HG03045 (cell line): ENCODE data around the gene TBC1D22A.
"Not testable (repeated sequence)": the region's sequence is repeated elsewhere in the genome, so short reads cannot be mapped to it uniquely, and the experiment has no call there.

Experiments
- ATAC-seq: cut with Tn5 transposase; IDR thresholded peaks from one replicate; pipeline ENCODE4 v1.9.1; 2021; ENCODE audit warnings: mild to moderate bottlenecking, moderate library complexity; ENCODE audit not compliant: unreplicated experiment

TBC1D22A gene

DNA sequence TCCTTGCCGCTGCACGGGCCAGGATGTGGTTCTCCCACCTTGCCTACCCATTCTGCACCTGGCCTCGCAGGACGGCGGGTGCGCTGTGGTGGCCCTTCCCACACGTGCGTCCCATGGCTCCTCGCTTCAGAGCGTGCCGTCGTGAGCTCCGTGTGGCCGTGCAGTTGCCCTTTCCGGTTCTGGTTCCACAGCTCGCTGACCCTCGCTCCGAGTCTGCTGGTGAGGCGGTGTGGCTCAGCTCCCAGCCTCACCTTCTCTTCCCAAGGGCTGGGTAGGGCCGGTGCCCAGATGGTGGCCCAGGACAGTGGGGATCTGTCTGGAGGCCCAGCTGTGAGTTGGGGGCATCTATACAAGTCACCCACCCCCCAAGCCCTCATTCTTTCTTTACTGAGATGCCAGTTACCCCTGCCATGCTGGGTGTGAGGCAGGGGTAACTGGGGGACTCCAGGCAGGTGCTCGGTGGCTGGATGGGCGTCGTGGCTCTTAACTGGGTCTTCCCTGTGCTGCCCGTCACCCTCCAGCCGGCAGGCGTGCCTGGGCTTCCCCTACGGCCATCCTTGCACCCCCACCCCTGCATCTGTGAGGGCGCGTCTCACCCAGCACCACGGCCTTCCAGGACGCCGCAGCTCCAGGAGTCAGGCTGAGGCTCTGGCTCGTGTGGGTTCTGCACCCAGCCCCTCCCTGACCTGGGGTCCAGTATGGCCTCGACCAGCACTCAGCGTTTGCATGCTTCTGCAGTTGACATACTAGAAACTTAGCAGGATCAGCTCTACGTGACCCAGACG is 395.2 kb downstream of the TBC1D22A start:
- ATAC-seq = no peak

DNA sequence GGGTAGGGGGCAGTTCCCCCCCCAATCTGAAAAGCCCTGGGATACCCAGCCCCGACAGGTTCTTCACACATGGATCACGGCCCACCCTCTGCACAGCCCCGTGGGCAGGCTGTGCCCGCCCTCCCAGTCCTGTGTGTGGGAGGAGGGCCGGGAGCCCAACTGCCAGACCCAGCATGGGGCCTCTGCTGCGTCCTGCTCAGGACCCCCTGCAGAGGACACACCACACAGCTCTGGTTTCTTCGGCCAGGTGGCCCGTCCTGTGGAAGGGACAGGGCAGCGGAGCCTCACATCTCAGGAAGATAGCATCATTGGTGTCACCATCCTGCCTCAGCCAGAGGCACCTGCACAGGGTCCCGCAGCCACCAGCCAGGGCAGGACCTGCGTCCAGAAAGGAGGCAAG is 396.0 kb downstream of the TBC1D22A start:
- ATAC-seq = no peak

DNA sequence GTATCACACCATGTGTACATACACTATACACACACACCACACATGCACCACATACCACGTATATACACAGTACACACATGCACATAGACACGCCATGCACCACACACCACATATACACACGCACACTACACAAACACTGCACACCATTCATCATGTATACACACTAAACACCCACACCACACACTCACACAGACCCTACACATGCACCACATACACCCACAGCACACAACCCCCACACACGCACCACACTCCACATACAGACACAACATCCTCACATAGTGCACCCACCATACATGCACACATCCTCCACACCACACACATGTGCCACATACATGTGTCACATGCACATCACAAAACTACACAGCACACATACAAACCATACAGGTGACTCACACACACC is 397.1 kb downstream of the TBC1D22A start:
- ATAC-seq = no peak

DNA sequence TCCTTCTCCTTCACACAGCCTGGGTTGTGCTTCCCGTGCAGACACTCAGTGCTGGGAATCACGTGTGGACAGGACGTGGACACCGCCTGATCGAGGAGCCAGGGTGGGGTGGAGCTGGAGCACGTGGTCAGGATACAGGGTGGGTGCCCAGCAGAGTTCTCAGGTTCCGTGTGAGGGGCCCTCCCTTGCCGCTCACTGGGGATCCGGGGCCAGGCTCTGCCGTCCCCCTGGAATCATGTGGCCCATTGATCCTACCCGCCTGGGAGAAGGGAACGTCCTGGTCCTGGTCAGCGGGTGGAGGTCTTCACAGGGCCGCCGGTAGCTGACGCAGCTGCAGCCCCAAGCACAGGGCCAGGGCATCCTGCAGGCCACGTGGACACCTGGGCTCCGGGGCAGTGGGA is 397.7 kb downstream of the TBC1D22A start:
- no peak for ATAC-seq

DNA sequence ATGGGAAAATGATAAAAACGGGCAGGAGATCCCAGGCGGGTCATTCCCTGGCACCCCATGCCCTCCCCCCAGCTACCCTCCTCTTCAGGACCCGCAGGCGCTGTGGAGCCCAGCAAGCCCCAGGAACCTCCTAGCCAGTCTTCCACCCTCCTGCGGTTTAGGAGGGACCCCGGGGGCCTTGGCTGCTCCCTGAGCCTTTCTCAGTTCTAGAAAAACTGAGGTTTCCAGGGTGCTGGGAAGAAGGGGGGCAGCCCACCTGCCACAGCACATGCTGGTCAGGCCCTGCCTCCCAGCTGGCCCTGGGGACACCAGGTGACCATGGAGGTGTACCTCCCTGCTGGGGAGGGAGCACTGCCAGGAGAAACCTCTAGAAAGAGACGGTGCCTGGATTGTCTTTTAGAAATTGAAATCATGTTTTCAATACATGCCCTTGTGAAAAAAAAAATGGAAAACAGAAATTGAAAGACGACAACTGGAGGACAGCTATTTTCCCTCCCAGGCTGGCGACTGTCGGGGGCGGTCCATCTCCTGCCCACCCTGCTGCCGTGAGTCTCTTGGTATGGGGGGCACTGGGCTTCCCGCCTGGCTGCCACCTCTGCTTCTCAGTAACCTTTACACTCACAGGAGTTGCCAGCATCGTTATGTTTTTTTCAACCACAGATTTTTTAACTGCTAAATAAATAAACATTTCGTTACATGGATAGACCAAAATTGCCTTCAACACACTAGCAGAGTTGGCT is 398.5 kb downstream of the TBC1D22A start:
- no peak for ATAC-seq

DNA sequence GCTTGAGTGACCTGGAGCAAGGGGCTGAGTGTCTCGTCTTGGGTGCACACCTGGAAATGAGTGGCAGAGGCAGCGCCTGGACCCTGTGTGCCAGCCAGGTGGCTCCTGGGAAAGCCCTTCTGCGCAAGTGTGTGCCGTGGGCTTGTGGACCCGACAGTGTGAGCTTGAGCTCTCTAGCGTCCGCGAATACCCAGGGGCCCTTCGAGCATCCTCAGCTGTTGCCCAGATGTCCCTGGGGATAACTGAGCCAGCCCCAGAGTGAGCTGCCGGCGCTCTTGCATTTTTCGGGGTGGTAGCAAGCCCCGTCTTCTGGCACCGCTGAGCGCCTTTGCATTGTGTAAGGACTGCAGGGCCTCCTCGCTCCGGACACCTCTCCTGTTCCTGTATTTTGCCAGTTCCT is 399.2 kb downstream of the TBC1D22A start:
- no peak for ATAC-seq

DNA sequence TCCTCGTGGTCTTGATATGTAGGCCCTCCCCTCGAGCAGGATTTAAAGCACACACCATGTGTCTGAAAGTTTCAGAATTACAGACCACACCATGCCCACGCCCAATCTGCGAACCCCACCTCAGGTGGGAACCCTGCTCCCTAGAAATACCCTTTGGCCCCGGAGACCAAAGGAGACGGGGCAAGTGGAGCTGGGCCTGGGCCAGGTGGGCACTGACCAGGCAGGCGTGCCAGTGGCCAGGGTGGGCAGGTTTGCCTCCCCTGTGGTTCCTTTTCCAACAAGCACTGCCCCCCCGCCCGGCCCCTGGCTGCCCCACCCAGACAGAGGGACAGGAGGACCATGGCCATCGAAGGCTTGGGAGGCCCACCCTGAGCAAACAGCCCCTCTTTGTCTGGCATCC is 400.4 kb downstream of the TBC1D22A start:
- no peak for ATAC-seq

DNA sequence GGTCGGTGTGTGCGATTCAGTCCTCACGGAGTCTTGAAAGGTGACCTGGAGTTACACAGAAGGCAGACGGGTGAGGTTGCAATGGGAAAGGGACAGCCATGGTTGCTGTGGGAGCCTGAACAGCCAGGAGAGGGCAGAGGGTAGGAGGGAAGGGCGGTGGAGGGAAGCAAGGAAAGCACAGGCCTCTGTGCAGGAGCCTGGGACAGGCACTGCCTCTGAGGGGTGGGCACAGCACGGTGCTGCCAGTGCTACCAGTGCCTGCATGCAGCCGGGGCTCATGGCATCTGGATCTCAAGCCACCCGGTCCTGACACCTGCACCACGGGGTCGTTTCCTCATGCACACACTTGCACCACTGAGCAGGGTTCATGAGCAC is 401.0 kb downstream of the TBC1D22A start:
- ATAC-seq = no peak

DNA sequence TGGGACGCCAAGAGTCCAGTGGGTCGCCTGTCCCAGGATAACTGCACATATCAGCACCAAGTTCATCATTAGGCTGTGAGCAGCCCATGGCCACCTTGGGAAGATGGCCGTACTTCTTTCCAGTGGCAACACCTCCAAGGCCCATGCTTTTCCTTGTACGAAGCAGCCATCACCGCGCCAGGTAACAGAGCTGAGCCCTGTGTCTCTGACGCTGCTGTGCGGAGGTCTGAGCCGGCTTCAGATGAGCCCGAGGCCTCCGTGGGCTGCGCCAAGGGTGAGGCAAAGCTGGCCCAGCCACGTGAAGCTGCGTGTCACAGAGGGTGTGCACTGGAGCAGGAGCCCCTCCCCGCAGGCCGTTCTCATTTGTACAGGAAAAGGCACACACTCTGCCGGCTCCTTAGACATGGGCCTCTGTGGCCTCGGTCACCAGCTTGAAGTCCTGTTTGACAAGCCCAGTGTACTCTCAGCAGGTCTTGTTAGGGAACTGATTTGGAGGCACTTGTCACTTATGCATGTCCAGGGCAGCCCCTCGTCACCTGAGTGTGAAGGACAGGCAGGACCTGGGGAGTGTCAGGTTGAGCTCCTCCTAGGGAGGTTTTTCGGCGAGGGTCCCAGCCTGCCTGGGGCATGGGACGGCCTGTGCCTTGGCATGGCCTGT is 401.5 kb downstream of the TBC1D22A start:
- no peak for ATAC-seq

DNA sequence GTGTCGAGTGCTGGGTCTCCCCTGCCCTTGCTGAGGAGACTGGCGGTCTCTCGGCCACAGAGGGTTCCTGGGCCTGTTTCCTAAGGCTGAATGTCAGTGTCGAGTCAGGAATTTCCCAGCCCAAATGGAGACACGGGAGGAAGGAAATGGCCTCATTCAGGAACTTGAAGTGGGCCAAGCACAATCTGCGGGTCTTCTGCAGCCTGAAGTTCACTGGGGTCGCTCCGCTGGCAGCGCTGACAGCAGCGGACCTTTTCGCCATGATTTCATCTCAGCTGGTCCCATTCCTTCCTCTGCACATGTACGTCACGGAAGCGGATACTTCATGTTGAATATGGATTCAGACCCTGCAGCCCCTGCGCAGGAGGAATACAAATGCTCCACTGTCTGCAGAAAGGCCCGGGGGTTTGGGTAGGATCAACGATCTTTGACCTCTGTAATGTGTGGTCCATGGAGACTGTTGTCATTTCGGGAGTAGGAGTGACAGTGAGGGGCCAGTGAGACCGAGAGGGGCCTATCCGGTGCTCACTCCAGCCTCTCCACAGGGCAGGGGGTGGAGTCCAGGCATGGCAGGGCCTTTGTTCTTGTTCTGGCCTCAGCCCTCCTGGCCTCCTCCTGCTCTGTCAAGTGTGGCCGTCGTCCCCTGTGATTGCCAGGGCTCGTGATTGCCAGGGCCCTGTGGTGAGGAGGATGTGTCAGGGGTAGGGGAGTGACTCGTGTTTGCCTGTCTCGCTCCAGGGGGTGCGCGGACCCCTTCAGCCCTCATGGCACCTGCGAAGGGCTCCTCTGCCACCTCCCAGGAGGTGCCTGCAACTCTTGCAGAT is 402.3 kb downstream of the TBC1D22A start:
- no peak for ATAC-seq

DNA sequence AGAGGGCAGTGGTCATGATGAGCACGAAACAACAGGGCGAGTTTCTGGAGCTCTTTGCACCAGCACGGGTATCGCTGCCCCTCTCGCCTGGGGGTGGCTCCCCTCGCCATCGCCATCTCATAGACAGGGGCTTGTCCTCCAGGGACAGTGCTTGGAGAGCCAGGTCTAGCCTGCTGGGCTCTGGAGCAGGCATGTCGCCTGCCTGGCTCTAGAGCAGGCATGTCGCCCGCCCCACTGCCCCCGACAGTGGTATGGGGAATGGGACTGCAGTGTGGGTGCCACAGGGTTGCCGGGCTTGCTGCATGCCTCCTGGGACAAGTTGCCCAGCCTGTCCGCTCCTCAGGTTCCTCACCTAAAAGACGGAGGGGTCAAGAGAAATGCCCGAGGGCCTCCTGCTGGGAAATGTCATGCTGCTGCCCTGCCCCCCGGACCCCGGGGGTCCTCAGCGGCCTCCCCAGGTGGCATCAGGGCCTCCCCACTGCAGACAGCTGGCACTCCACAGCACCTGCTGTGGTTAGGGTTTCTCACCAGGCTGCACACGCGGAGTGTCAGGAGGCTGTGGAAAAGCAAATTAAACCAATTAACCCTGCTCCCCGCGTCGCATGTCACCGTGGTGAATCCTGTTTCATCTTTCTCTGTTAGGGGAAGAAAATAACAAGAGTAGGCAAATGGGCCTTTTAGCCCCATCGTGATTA is 403.0 kb downstream of the TBC1D22A start:
- no peak for ATAC-seq

DNA sequence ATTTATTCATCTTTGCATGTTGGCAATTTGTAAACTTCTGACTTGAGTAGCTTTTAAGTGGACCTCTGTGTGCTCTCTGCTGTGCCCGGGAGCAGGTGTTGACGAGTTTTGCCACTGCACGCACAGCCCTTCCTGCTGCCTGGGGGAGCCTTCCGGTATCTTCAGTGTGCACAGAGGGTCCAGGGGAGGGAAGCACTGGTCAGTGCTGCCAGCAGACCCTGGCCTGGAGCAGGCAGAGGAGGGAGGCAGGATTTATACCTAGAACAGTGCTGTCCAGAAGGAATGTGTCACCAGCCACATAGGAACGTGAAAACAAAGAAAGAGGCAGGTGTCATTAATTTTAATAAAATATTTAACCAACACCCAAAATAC is 403.6 kb downstream of the TBC1D22A start:
- ATAC-seq = no peak

DNA sequence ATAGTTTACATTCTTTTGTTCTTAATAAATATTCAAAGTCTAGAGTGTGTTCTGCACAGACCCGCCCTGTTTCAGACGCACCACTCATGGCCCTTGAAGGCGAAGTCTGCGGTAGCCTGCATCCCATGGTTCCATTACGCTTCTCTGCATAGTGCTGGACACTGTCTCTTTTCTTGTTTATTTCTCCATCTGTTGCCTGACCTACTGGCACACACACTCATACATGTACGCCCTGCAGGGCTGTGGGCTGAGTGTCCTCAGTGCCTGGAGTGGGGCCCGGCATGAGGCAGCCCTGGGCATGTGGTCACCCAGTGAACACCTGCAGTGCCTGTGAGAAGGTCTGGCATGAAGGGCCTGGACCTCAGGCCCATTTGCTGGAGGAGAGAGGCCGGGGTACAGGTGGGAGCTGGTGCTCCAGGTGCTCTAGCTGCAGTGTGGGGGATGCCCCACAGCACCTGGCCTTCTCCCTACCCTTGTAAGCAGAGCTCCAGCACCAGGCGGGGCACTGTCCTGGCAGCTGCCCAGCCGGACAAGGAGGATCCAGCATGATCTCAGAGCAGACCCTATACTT is 404.1 kb downstream of the TBC1D22A start:
- no peak for ATAC-seq

DNA sequence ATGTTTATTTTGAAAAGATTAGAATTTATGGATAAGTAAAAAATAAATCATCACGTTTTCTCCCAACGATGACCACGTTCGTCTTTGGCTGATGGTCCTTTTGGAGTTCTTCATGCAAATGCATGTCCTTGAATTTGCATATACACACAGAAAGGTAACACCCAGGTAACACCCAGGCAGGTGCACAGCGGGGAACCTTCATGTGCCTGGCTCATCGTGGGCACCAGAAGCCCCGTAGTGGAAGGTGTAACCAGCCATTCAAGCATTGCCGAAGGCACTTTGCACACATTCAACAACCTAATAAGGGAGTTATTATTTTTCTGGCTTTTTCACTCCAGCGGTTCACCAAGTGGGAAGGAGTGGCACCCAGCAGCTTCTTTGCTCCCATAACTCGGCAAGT is 404.6 kb downstream of the TBC1D22A start:
- ATAC-seq = no peak

DNA sequence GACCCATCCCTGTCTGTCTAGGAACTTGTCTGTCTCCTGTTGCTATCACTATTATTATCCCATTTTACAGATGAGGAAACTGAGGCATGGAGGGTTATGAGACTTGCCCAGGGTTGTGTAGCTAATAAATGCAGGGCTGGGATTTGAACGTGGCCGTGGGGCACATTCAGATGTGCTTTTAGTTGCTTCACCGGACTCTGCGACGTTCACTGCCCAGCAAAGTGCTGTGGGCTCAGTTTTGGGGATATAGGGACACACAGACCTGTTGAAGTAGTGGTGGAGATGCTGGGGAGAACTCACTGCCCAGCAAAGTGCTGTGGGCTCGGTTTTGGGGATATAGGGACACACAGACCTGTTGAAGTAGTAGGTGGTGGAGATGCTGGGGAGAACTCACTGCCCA is 405.5 kb downstream of the TBC1D22A start:
- not testable (repeated sequence) for ATAC-seq

DNA sequence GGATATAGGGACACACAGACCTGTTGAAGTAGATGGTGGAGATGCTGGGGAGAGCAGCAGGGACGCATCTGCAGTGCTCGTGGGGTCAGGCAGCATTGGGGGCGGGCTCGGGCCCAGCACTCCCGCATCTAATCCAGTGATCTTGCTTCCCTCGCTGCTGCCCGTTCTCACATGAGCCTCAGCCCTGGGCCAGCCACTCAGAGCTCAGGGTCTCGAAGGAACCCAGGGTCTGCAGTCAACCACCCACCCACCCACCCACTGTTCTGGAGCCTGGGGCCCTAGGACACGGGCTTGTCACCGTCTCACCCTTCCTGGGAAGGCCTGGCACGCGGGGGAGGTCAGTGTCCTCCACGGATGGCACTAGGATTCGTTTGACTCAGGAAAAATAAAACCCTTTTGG is 406.0 kb downstream of the TBC1D22A start:
- ATAC-seq = no peak

DNA sequence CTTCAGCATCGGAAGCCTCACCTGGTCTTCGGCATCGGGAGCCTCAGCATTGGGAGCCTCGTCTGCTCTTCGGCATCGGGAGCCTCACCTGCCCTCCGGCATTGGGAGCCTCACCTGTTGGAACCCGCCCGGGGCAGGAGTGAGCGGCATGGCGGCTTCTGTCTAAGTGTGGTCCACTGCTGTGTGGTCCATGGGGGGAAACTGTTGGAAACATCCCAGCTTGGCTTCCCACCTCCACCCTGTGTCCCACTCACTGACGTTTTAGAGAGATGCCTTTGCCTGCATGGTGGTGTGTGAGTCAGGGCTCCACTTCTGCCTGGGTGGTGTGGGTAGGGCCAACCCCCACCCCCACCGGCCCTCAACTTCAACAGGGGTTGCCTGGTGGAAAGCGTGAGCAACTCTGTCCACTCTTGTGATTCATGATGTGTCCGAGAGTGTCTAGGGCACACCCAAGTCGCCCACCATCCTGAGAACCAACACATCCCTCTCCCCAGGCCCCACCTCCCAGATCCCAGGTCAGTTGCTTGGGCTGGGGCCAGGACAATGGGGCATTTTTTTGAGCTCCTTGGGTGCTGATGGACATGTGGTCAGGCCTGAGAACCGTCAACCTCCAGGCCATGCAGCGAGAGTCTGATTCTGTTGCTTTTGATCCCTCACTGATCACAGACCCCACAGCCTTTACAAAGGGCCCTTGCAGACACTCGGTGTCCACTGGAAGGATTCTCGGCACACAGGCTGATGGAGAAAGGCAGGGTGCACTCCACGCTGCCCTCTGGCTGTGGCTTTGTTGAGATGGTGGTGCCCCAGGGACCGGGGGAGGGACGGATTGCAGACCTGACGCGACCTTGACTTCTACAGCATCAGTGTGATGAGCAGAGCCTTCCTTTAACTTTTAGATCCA is 406.7 kb downstream of the TBC1D22A start:
- no peak for ATAC-seq

DNA sequence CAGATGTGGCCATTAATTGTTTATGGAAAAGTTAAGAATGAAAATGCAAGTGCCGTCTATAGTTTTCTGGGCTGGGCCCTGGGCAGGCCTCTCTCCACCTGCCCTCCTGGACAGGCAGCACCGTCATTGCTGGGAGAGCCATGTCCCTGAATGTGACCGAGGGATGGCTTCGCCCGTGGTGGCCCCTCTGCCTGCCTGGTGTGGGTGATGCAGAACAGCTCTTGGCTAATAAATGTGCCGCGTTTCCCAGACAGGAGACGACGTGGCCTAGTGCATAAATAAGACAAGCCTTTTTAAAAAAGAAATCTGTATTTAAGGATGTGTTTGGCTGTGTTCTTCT is 407.3 kb downstream of the TBC1D22A start:
- no peak for ATAC-seq
